AG09309 (cell line): ENCODE data around the gene FOXP4.
A peak's percentile ranks its signal among the peaks of the same experiment; 100 is the strongest.

Experiments
- DNase-seq: peaks from one replicate; pipeline ENCODE4 v3.0.0-alpha.2; 2010; ENCODE audit warnings: low read depth
- H3K4me3 ChIP-seq: 2 replicates; pipeline ENCODE4 v1.5.1; 2011; ENCODE audit warnings: mild to moderate bottlenecking, low read depth, low read length, moderate library complexity; ENCODE audit not compliant: control insufficient read depth
- CTCF ChIP-seq: IDR thresholded peaks from 2 replicates; pipeline ENCODE4 v1.5.1; 2011; ENCODE audit warnings: mild to moderate bottlenecking, low read depth, low read length, inconsistent platforms; ENCODE audit not compliant: insufficient read depth, control insufficient read depth; ENCODE audit errors: missing control alignments

FOXP4 gene

GRCh38 chr6:41588111-41588510, 41.9 kb downstream of the FOXP4 start:
- no peak for TF ChIP-seq CTCF
- no peak for DNase-seq
- H3K4me3 ChIP-seq = no peak overlapping the region

DNA sequence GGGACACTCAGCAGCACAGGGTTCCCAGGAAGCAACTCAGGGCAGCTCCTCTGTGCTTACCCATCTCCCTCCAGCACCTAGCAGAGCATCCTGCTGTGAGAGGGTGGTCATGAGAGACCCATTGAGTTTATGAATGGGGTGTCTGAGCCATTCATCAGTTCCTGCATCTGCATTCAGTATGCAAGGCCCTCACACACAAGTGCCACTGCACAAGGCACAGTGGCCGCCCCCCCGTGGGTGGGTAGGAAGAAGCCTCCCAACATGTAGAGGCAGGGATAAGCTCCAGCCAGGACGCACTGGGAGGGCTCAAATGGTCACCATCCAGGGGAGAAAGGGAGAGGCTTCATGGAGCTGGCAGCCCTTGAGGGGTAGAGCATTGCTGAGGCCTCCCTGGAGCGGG, 43.0 kb downstream of the FOXP4 start:
- no peak for DNase-seq
- no peak for TF ChIP-seq CTCF
- no peak overlapping the region for H3K4me3 ChIP-seq

DNA sequence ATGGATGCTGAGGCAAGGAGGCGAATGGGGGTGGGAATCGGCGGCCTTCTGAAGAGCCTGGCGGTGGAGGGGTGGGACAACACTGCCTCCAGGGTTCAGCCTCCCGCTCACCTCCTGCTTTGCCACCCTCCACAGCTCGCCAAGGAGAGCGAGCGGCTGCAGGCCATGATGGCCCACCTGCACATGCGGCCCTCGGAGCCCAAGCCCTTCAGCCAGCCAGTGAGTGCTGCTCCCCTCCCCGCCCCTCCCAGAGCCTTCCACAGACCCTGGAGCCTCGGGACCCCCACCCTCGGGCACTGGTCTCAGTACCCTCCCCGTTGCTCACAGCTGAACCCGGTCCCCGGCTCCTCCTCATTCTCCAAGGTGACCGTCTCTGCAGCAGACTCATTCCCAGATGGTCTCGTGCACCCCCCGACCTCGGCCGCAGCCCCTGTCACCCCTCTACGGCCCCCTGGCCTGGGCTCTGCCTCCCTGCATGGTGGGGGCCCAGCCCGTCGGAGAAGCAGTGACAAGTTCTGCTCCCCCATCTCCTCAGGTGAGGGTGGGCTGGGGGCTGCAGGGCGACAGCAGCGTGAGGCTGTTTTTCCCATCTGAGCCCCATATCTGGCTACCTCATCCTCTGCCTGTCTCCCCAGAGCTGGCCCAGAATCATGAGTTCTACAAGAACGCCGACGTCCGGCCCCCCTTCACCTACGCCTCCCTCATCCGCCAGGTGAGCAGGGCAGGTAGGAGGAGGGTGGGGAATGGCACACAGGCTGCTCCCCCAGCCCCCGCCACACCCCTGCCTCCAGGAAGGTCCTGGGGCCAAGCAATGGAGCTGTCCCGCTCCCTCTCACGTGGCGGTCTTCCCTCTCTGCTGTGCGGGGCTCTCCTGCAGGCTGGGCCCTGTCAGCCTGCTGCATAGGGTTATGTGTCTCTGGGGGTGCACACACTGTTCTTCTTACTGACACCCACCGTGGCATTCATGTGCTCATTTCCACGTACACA, 43.7 kb downstream of the FOXP4 start:
- TF ChIP-seq CTCF = no peak
- no peak for DNase-seq
- no peak overlapping the region for H3K4me3 ChIP-seq

- TF ChIP-seq CTCF = no peak
- DNase-seq = no peak
These were observed 44.9 kb downstream of the FOXP4 start for GRCh38 chr6:41591122-41591521.

GRCh38 chr6:41591859-41592502, 45.8 kb downstream of the FOXP4 start:
- TF ChIP-seq CTCF = peak; percentile 92
- no peak for DNase-seq
- no peak overlapping the region for H3K4me3 ChIP-seq

More at GRCh38 chr6:41591122-41591521, 44.9 kb downstream of the FOXP4 start:
- no peak overlapping the region for H3K4me3 ChIP-seq

DNA sequence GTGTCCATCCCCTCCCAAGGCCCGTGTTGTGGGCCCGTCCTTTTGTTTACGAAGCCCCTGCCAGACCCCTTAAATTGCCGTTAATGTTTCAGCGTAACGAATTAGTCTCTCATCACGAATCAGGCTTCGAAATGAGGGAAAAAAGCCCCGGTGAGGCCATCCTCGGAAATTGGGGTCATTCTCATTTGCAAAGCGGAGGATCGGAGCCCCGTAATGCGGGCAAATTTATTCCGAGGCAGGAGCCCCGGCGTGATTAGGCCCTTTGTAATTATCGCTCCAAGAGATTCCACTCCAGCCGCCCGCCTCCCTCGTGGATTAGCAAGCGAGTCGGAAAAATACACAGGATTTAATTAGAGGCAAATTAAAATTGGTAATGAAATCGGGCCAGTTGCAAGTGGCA, 47.2 kb downstream of the FOXP4 start:
- no peak for TF ChIP-seq CTCF
- DNase-seq = no peak
- no peak overlapping the region for H3K4me3 ChIP-seq
